Duodenal mucosa (tissue), 2 donors: Measurements from ENCODE around the gene MRPS6.

ENCODE experiments used
- H3K27ac ChIP-seq: one replicate; pipeline ENCODE4 v1.7.0; 2013; ENCODE audit warnings: low read depth, low read length
- H3K27me3 ChIP-seq, 2 donors: one replicate each; pipeline ENCODE4 v1.7.0; 2013; ENCODE audit warnings: low read length in 2 of 2, control low read depth in 1 of 2; ENCODE audit not compliant: insufficient read depth in 2 of 2, control insufficient read depth in 1 of 2
- H3K36me3 ChIP-seq, 2 donors: one replicate each; pipeline ENCODE4 v1.7.0; 2013; ENCODE audit warnings: low read length in 2 of 2, control low read depth in 1 of 2; ENCODE audit not compliant: insufficient read depth in 2 of 2, control insufficient read depth in 1 of 2
- H3K4me1 ChIP-seq, 2 donors: one replicate each; pipeline ENCODE4 v1.7.0; 2013; ENCODE audit warnings: low read length in 2 of 2, control low read depth in 1 of 2; ENCODE audit not compliant: insufficient read depth in 2 of 2, control insufficient read depth in 1 of 2
- H3K4me3 ChIP-seq, 2 donors: one replicate each; pipeline ENCODE4 v1.7.0; 2013; ENCODE audit warnings: low read length in 2 of 2, low read depth in 1 of 2
- H3K9ac ChIP-seq, 2 donors: one replicate each; pipeline ENCODE4 v1.7.0; 2013; ENCODE audit warnings: low read length in 2 of 2, low read depth in 1 of 2
- H3K9me3 ChIP-seq, 2 donors: one replicate each; pipeline ENCODE4 v1.7.0; 2013; ENCODE audit warnings: low read length in 2 of 2, control low read depth in 1 of 2; ENCODE audit not compliant: control insufficient read depth in 1 of 2

The MRPS6 gene

DNA sequence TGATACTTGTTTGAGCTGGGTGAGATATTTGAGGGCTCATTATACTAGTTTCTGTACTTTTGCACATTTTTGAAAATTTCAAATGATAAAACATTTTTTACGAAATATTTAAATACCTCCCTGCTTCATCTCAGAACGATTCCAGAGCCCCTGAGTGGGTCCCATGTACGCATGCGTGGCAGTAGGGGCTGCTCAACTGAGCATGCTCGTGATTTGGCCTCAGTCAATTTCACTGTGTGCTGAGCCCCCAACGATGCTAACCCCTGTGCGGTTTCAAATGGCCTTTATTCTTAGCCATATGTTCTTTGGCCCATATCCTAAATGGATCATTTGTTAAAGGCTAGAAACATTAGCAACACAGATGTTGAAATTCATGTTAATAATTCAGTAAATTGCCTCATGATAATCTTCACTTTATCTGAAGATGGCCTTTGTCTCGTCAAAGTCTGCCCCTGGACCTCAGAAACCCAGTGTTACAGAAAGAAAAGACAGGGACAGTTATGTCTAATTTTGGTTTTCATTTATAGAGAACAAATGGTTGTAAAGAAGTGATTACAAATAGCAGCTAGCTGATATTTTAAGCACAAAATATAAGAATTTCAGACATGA lies 108.2 kb downstream of the MRPS6 start:
- Histone ChIP-seq H3K27ac (no peak overlapping the region), H3K9me3 (no peaks in the 10 kb centered on the region), H3K27me3 (no peaks in the 10 kb centered on the region), H3K4me1 (peaks cover 13 to 15% of the 10 kb centered on the region in 2 donors), H3K4me3 (no peak overlapping the region), H3K36me3 (no peaks in the 10 kb centered on the region), H3K9ac (no peak overlapping the region)

DNA sequence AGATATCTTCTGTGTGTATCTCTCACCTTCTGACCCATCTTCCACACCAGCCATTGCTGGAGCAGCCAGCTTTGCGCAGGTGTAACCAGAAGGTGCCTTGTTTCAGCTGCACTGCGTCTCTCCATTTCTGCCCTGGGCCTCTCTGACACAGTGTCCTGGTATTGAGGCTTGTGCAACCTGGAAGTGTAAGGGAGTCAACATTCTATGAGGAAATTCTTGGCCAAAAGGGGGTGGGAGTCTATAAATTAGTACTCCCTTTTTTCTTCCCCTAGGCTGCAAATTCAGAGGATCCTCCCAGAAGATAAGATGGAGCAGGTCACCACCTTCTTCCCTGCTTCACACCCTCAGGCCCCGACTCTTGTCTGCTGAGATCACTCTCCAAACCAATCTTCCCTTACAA lies 109.1 kb downstream of the MRPS6 start:
- no peak overlapping the region for H3K27ac ChIP-seq
- no peaks in the 10 kb centered on the region for H3K36me3 ChIP-seq
- H3K4me1 ChIP-seq: peaks cover 15 to 20% of the 10 kb centered on the region in 2 donors

DNA sequence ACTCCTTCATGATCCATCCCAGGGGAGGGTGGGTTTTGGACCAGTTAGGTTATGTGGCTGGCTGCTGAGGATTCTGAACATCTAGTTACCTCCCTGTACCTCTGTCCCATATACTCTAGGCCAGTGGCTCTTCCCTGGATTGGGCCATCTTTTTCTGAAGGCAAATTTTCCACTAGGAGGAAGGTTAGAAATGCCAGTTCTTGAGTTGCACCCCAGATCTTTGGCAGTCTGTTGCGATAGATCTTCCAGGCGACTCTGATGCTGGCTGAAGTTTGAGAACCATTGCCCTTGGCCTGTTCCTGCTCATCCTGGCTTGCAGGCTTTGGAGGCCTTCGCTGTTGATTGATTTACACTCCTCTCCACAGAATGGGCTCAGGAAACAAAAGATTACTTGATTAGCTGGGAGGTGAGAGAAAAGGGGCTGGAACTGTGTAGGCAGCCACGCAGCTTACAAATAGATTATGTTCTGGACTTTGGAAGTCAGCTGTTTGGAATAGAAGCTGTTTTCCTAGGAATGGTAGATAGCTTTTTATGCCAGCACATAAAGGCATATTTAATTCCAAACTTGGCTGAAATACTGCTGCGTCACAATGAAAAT lies 110.1 kb downstream of the MRPS6 start:
- Histone ChIP-seq H3K36me3 (no peaks in the 10 kb centered on the region), H3K9ac (no peak overlapping the region), H3K27me3 (no peaks in the 10 kb centered on the region), H3K27ac (no peak overlapping the region), H3K4me3 (no peak overlapping the region), H3K4me1 (peaks cover 15 to 20% of the 10 kb centered on the region in 2 donors), H3K9me3 (no peaks in the 10 kb centered on the region)

More for the DNA sequence above, 109.1 kb downstream of the MRPS6 start:
- Histone ChIP-seq H3K9me3 (no peaks in the 10 kb centered on the region), H3K27me3 (no peaks in the 10 kb centered on the region), H3K4me3 (no peak overlapping the region), H3K9ac (no peak overlapping the region)

DNA sequence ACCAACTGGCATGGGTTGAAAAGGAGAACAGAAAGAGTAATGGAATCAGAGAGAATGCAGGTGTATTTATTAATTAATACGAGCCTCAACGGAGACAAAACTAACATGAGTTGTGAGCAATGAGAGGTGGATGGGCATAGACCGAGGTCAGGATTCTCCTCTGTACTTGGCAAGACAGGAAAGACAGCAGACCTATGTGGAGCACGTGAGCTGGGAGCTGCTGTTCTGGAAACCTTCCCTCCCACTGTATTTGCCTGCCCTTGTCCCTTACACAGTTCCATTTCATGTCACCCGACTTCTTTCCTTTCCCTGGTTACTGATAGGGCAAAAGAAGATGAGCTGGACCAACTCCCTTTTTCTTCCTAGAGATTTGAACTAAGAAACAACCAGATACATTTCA lies 110.9 kb downstream of the MRPS6 start:
- Histone ChIP-seq H3K4me3 (no peak overlapping the region), H3K36me3 (no peaks in the 10 kb centered on the region), H3K27me3 (no peaks in the 10 kb centered on the region), H3K9ac (no peak overlapping the region), H3K4me1 (peaks cover 15 to 20% of the 10 kb centered on the region in 2 donors), H3K27ac (no peak overlapping the region), H3K9me3 (no peaks in the 10 kb centered on the region)

DNA sequence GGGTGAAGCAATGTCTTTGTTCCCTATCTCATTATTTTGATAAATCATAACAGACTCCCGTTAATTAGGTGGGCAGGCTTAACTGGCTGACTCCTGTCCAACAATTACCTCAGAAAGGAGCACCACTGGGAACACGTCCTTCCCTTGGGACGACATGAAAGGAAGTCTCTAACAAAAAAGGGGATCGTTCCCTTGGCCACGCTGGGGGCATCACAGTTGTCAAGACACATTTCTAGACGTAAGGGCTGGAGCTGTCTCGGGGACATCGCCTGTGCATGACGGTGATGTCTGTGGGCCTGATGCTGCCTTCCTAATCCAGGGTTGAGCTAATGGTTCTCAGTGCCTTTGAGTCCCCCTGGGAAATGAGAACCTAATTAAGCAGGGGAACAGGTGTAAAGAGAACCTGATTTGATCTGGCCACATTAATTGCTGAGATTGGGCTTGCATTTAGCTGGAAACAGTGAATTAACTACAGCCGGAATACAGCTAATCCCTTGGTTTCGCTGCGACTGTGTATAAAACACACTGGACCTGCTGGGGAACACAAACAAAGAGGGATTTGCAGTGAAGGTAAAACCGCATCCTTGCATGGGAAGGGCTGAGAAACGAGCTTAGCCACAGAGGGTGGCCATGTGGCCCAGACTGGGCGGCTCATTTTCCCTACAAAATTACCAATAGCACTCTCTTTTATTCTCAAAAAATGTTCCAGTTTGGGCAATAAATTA lies 111.8 kb downstream of the MRPS6 start:
- Histone ChIP-seq H3K36me3 (no peaks in the 10 kb centered on the region), H3K9me3 (no peaks in the 10 kb centered on the region), H3K4me3 (no peak overlapping the region), H3K27me3 (no peaks in the 10 kb centered on the region), H3K27ac (no peak overlapping the region), H3K4me1 (peaks cover 15 to 20% of the 10 kb centered on the region in 2 donors), H3K9ac (no peak overlapping the region)

DNA sequence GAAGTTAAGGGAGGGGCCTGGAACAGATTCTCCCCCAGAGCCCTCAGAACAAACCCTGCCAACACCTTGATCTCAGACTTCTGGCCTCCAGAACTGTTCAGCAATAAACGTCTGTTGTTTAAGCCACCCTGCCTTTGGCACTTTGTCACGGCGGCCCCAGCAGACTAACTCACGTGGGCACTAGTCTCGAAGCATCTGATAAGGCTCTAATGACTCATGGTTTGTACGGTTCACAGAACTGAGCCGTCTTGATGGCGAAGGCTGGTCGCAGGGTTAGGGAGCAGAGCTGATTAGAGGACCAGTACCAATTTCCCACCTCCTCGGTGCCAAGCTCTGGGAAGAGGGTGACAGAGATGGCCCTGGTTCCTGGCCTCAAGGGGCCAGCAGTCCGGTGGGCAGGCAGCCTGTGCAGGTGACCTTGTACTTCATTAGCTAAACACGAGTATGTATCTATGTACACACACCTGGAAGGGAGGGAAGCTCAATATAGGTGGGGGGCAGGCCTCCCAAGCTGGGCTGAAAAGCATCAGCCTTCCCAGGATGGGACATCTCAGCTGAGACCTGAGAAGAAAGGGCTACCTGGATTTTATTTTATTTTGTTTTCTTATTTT lies 112.8 kb downstream of the MRPS6 start:
- no peaks in the 10 kb centered on the region for H3K27me3 ChIP-seq
- H3K36me3 ChIP-seq: no peaks in the 10 kb centered on the region
- H3K9me3 ChIP-seq: no peaks in the 10 kb centered on the region
- H3K4me1 ChIP-seq: peaks cover 15 to 20% of the 10 kb centered on the region in 2 donors
- no peak overlapping the region for H3K27ac ChIP-seq
- no peak overlapping the region for H3K9ac ChIP-seq
- no peak overlapping the region for H3K4me3 ChIP-seq

DNA sequence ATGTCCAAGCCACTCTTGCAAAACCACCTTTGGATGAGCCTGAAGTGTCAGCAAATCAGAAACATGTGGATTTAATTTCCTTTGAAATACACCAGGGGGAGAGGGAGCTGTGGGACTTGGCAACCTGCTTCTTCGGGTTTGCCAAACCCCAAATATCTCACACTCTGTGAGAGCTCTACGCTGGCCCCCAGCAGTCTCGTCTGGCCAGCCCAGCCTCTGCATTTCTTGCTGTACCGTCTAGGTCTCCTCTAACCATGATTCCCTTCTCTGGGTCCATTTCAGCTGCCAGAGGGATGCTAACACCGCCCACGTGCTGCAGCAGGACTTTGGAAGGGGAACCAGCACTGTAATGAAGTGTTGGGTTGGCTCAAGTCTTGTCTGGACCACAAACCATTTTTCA lies 114.6 kb downstream of the MRPS6 start:
- H3K9me3 ChIP-seq: no peaks in the 10 kb centered on the region
- H3K27me3 ChIP-seq: no peaks in the 10 kb centered on the region
- H3K27ac ChIP-seq: no peak overlapping the region
- H3K9ac ChIP-seq: no peak overlapping the region
- H3K4me3 ChIP-seq: no peak overlapping the region
- H3K36me3 ChIP-seq: no peaks in the 10 kb centered on the region
- peaks cover 15 to 20% of the 10 kb centered on the region in 2 donors for H3K4me1 ChIP-seq

DNA sequence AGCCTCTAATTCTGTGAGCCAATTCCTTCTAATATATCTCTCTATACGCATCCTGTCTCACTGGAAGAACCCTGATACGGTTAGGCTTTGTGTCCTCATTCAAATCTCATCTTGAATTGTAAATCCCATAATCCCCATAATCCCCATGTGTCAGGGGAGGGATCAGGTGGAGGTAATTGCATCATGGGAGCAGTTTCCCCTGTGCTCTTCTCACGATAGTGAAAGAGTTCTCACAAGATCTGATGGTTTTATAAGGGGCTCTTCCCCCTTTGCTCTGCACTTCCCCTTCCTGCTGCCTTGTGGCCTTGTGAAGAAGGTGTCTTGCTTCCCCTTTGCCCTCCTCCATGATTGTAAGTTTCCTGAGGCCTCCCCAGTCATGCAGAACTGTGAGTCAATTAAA lies 116.1 kb downstream of the MRPS6 start:
- Histone ChIP-seq H3K4me1 (peaks cover 4 to 20% of the 10 kb centered on the region in 2 donors), H3K9ac (no peak overlapping the region), H3K36me3 (no peaks in the 10 kb centered on the region)

DNA sequence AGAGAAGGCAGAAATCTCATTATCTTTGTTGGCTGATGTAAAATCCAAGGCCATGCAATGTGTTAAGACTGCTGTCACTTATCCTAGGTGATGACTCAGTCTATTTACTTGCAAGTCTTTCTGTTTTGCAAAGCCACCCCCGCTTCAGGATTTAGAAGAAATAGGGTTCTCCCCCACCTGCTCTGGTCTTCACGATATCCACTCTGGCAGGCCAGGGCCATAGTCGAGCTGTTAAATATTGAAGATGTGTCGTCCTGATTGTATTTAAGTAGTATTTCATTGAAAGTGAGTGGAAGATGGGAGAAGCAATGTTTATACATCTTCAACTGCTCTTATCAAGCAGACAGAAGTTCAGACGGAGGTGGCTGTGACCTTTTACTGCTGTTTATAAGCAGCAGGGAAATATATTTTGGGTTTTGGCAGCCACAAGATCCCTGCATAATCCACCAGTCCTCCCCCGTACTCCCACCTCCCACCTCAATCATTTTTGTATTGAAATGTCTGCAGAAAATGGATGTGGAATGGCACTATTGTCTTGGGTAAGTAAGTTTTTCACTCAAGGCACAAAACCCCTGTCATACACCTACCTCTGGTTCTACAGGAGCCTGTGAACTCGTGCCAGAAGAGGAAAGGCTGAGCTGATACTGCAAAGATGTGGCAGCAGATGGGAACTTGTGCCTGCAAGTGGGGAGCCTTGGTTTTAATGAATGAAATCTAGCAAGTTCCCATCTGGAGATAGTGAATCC lies 117.4 kb downstream of the MRPS6 start:
- H3K9ac ChIP-seq: no peak overlapping the region
- H3K9me3 ChIP-seq: no peaks in the 10 kb centered on the region
- H3K36me3 ChIP-seq: no peaks in the 10 kb centered on the region
- H3K27me3 ChIP-seq: no peaks in the 10 kb centered on the region
- no peak overlapping the region for H3K27ac ChIP-seq
- H3K4me3 ChIP-seq: no peak overlapping the region
- H3K4me1 ChIP-seq: peaks cover 2 to 14% of the 10 kb centered on the region in 2 donors

More for the DNA sequence above, 116.1 kb downstream of the MRPS6 start:
- H3K27me3 ChIP-seq: no peaks in the 10 kb centered on the region
- no peaks in the 10 kb centered on the region for H3K9me3 ChIP-seq
- no peak overlapping the region for H3K4me3 ChIP-seq
- H3K27ac ChIP-seq: no peak overlapping the region
